ENCODE measurements around the gene RAD51B. TPM values are rescaled to one million over a fixed set of nuclear protein-coding genes. Genes with fewer than 3 reads are reported as not detected.

Gene RAD51B
- total RNA-seq, 1 experiment from 2014 or later = 8.5 TPM

- ATAC-seq (no peak), DNase-seq (ENCODE audit: low read depth, low spot score) (no peak)
- no peak for TF ChIP-seq POLR2AphosphoS5 (IDR thresholded peaks at IDR 0.05; ENCODE audit: low read depth, low read length)
- no peak for TF ChIP-seq TCF7L2 (IDR thresholded peaks at IDR 0.05; ENCODE audit: low read depth, low read length)
- no peak for TF ChIP-seq SIN3A (IDR thresholded peaks at IDR 0.05; ENCODE audit: borderline replicate concordance, insufficient read depth, low read depth, low read length)
- no peak for TF ChIP-seq CTCF (IDR thresholded peaks at IDR 0.05)
- no peak for TF ChIP-seq REST (IDR thresholded peaks at IDR 0.05; ENCODE audit: insufficient read depth in 1 of 2, low read depth in 2 of 2, low read length in 1 of 2)
- Histone ChIP-seq H3K9me3 (ENCODE audit: control insufficient read depth, insufficient read depth, low read depth, low read length) (no peaks in the 10 kb centered on the region), H3K4me3 (ENCODE audit: low read depth in 2 of 2, low read length in 2 of 2) (no peak overlapping the region), H3K4me1 (ENCODE audit: control insufficient read depth, insufficient read depth, low read length) (no peaks in the 10 kb centered on the region), H3K36me3 (ENCODE audit: control insufficient read depth, insufficient read depth, low read length) (no peaks in the 10 kb centered on the region), H3K27me3 (ENCODE audit: control insufficient read depth, insufficient read depth, low read length) (no peaks in the 10 kb centered on the region), H3K27ac (ENCODE audit: low read length) (no peak overlapping the region)
- CTCF ChIA-PET = no interaction called here
- no TSS peak for BruUV-seq (replicated peaks)
- intact Hi-C loops (cut with micrococcal nuclease; ENCODE audit: unreplicated experiment) = no loop called here
- POLR2A ChIA-PET = no interaction called here
- in situ Hi-C loops (cut with HindIII; ENCODE audit: low pct_unique_long_range_greater_than_20kb, low sequenced_read_pairs) = no loop called here
These were observed 677.4 kb downstream of the RAD51B start for GRCh38 chr14:68497011-68497410.

GRCh38 chr14:68499451-68499850 lies 679.9 kb downstream of the RAD51B start:
- CTCF ChIA-PET = no interaction called here
- POLR2A ChIA-PET = interaction anchor here (0.6 kb wide), 1 partner anchor 193 kb away, joined by 4 read pairs; no protein-coding TSS in a partner anchor
- DNase-seq (ENCODE audit: low read depth, low spot score) (no peak), ATAC-seq (no peak)
- H3K27me3 ChIP-seq (ENCODE audit: control insufficient read depth, insufficient read depth, low read length) = no peaks in the 10 kb centered on the region
- BruUV-seq (replicated peaks) = no TSS peak
- H3K9me3 ChIP-seq (ENCODE audit: control insufficient read depth, insufficient read depth, low read depth, low read length) = no peaks in the 10 kb centered on the region
- TF ChIP-seq CTCF (IDR thresholded peaks at IDR 0.05) = no peak
- H3K36me3 ChIP-seq (ENCODE audit: control insufficient read depth, insufficient read depth, low read length) = no peaks in the 10 kb centered on the region
- in situ Hi-C loops (cut with HindIII; ENCODE audit: low pct_unique_long_range_greater_than_20kb, low sequenced_read_pairs) = no loop called here
- no peak overlapping the region for H3K4me3 ChIP-seq (ENCODE audit: low read depth in 2 of 2, low read length in 2 of 2)
- intact Hi-C loops (cut with micrococcal nuclease; ENCODE audit: unreplicated experiment) = no loop called here
- no peak overlapping the region for H3K27ac ChIP-seq (ENCODE audit: low read length)
- H3K4me1 ChIP-seq (ENCODE audit: control insufficient read depth, insufficient read depth, low read length) = no peaks in the 10 kb centered on the region

GRCh38 chr14:68501171-68501570 lies 681.6 kb downstream of the RAD51B start:
- intact Hi-C loops (cut with micrococcal nuclease; ENCODE audit: unreplicated experiment) = no loop called here
- Histone ChIP-seq H3K36me3 (ENCODE audit: control insufficient read depth, insufficient read depth, low read length) (no peaks in the 10 kb centered on the region), H3K4me1 (ENCODE audit: control insufficient read depth, insufficient read depth, low read length) (no peaks in the 10 kb centered on the region), H3K9me3 (ENCODE audit: control insufficient read depth, insufficient read depth, low read depth, low read length) (no peaks in the 10 kb centered on the region), H3K27me3 (ENCODE audit: control insufficient read depth, insufficient read depth, low read length) (no peaks in the 10 kb centered on the region), H3K27ac (ENCODE audit: low read length) (no peak overlapping the region), H3K4me3 (ENCODE audit: low read depth in 2 of 2, low read length in 2 of 2) (no peak overlapping the region)
- in situ Hi-C loops (cut with HindIII; ENCODE audit: low pct_unique_long_range_greater_than_20kb, low sequenced_read_pairs) = no loop called here
- TF ChIP-seq TCF7L2 (IDR thresholded peaks at IDR 0.05; ENCODE audit: low read depth, low read length) = no peak
- TF ChIP-seq CTCF (IDR thresholded peaks at IDR 0.05) = no peak
- TF ChIP-seq REST (IDR thresholded peaks at IDR 0.05; ENCODE audit: insufficient read depth in 1 of 2, low read depth in 2 of 2, low read length in 1 of 2) = no peak
- TF ChIP-seq POLR2AphosphoS5 (IDR thresholded peaks at IDR 0.05; ENCODE audit: low read depth, low read length) = no peak
- TF ChIP-seq SIN3A (IDR thresholded peaks at IDR 0.05; ENCODE audit: borderline replicate concordance, insufficient read depth, low read depth, low read length) = no peak
- ATAC-seq = no peak
- POLR2A ChIA-PET = no interaction called here
- CTCF ChIA-PET = interaction anchor here (0.6 kb wide), 1 partner anchor 199 kb away, joined by 3 read pairs; no protein-coding TSS in a partner anchor
- no TSS peak for BruUV-seq (replicated peaks)
- DNase-seq (ENCODE audit: low read depth, low spot score) = no peak
